Measurements from ENCODE around the gene NFIC.

NFIC gene

DNA sequence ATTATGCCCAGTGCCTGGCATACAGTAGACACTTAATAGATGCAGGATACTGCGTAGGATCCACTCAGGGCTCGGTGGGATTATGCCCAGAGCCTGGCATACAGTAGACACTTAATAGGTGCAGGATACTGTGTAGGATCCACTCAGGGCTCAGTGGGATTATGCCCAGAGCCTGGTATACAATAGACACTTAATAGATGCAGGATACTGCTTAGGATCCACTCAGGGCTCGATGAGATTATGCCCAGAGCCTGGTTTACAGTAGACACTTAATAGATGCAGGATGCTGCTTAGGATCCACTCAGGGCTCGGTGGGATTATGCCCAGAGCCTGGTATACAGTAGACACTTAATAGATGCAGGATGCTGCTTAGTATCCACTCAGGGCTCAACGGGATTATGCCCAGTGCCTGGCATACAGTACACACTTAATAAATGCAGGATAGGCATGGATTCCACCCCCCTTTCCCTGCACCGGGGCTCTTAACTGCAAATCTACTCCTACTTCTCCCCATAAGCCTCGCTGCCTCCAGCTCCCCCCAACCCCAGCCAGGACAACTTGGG, 89.1 kb downstream of the NFIC start:
- DNase-seq, result no peak

DNA sequence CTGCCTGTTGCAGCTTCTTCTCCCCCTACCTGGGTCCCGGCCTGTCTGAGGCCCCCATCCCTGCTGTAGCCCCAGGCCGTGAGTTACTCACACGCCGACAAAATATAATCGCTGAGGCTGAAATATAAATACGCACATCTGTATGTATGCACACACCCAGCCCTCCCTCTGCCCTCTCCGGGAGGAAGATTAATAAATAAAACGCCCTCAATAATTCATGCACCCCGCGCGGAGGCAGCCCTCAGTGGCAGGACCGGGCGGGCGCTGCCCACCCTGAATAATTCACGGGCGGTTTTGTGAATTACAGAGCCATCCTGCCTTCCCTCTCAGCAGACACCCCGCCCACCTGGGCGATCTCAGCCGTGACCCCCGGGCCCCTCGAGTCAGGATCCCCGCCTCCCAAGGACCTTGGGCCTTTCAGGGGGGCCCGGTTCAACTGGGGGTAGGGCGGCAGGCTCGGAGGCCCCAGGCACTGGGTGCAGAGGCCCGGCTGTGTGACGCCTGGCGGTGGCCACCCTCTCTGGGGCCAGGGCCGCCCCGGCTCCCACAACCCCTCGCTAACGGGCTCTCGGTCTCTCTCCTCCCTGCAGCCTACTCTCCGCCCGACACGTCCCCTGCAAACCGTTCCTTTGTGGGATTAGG, 89.7 kb downstream of the NFIC start:
- no peak for DNase-seq

GRCh38 chr19:3456925-3457527, 90.6 kb downstream of the NFIC start:
- DNase-seq, result no peak

GRCh38 chr19:3457528-3458228, 91.3 kb downstream of the NFIC start:
- DNase-seq, result no peak

DNA sequence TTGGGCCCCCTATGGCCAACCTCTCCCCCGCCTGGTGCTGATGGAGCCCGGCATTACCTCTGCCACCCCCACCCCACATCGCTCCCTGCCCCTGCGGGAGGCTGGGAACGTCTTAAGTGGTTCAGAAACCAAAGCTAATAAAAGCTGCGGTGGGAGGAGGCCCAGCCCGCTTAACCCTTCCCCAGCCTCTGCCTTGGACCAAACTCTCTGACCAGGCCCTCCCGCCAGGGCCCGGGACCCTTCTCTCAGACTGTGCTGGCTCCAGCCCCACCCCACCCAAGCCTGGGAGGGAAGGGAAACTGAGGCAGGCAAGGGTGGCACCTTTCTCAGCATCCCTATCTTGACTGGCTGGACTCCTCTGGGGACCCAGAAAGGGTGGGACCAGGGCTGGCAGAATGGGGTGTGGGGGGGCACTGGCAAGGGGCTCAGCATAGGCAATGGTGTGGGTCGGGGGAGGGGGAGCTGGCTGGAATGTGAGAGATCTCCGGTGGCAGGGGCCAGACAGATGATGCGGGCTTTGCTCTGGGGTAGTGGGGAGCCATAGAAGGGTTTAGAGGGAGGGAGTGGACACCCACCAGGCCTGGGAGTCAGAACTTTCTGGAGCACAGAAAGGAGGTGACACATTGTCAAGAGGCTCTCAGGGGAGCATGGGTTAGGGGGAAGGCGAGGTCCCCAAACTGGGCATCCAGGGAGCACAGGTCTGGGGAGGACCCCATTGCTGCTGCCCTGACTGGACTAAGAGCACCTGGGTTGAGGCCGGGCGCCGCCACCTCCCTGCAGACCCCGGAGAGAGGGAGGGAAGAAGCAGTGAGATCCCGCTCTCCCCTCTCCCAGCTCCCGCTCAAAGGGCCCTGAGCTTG, 92.1 kb downstream of the NFIC start:
- DNase-seq, result no peak

DNA sequence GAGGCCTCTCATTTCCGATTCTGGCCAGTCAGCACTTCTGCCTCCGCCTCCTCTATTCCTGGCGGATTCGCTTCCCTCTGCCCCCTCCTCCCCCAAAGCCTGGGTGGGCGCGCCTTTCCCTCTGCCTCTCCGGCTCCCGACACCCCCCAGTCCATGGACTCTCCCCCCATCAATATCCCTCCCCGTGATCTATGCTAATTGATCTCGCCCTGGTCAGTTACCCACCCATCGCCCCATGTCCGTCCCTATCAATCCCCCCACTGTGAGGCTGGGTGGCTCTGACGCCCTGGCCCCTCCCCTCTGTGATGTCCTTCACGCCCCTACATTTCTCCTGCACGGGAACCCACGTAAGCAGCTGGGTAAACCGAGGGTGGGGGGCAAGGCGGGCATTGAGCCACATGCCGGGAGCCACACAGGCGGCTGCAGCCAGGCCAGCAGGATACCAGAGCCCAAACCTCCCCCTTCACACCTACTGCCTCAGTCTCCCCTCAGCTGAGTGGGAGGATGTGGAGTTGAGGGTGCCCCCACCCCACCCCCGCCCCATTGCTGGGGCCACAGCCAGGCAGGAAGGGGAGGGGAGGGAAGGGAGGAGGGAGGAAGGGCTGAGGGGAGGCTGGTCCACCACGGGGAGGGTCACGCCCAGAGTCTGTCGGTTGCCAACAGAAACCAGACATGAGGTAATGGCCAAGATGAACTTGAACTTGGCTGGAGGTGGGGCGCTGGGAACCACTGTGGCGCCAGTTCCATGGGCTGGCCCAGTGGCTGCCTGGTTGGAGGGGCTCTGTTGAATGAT, 92.9 kb downstream of the NFIC start:
- DNase-seq, result no peak

- DNase-seq, result no peak
These were observed 93.7 kb downstream of the NFIC start for GRCh38 chr19:3459965-3460582.

DNA sequence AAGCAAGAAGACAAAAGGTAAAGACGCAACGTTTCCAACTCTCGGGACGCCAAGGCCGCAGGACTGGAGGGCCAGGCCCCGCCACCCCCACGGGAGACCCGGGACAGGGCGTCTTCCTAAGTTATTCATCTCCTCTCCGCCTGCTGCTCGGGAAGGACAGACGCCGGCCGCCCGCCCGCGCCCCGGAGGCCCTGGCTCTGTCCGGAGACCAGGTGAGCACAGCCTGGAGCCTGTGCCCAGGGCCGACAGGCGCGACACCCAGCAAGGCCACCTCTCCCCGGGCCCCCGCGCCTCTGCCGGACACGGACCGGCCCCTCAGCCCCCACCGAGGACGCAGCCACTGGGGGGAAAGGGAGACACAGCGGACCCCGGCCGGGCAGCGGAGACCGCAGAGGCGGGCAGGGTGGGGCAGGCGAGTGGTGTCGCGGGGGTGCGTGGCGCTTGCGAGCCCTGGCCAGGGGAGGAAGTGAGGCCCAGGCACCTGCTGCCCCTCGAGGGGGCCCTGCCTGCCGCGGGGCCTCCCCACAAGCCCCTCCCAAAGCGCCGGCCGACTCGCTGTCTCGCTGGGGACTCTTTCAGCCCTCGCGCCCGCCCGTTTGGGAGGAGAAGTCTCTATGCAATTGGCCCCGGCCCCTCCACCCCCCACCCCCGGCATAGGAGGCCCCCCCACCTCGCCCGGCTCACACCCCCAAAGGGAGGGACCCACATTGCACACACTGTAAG, 96.8 kb downstream of the NFIC start:
- no peak for DNase-seq

- DNase-seq, result no peak
These were observed 97.6 kb downstream of the NFIC start for GRCh38 chr19:3463714-3464586.

DNA sequence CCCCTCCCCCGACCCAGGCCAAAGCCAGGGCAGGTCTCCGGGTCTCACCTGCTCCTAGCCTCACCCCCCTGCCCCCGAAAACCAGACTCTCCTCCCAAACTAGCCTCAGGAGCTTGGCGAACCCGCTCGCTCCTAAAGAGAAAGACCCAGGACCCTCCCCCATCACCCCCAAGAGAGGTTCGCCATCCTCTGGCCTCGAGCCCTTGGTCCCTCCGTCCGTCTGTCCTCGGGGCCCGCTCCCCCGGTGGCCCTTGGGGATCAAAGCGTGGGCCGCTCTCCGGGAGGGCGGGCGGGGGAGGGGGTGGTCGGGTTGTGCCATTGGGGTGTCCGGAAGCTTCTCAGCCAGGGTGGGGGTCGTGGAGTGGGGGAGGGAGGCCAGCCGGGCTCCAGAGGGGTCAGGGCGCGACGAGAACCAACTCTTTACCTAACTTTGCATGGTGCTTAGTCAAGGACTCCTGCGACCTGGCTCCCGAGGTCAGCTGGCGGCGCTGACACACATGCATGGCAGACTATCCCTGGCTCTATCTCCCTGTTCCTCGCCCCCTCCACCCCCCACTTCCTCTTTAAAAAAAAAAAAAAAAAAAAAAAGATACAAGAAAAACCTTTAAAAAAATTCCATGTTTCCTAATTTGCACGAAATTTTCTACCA, 98.3 kb downstream of the NFIC start:
- no peak for DNase-seq

- DNase-seq, result no peak
These were observed 99.2 kb downstream of the NFIC start for GRCh38 chr19:3465552-3465951.

DNA sequence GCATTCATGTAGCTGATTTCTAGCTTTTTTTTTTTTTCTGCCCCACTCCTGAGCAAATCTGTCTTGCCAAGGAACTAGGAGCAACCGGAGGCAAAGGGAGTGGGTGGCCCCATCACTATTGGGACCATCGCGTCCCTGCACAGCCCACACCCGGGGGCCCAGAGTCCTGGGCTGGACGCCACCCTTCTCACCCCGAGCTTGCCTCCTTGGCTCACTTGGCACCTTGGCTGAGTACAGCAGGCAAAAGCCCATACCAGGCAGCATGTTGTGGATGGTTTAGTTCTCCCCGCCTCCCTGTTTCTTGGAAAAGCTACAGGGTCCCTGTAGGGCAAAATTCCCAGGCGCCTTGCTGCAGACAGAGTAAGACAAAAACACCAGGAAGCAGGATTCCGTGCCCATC, 100.3 kb downstream of the NFIC start:
- no peak for DNase-seq

DNA sequence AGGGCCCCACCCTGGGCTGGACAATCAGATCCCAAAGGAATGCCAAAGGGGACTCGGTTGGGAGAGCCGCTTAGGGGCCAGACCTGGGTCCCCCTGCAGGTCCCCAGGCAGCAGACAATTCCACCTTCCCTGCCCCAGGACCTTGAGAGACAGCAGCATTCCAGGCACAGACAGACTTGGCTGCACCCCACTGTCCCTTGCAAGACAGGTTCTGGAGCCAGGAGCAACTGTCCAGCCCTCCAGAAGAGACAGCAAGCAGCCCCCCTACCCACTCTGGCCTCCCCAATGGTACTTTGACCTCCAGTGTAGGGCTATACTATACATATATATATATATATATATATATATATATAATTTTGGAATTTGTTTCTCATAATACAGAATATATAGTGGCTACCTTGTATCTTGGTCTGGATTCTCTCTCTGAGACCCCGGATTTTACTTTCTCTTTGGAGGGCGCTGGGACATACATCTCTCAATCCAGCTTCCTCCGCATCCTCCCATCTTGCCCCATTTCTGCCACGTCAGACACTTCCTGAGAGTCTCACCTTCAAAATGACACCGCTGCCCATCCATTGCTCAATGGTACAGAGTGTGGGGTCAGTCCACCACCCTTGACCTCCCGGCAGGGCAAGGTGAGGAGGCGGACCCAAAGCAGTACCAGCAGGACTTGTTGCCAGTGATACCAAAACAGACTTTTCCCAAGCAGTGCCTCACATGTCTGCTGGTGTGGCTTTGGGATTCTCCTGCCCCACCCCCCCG, 101.2 kb downstream of the NFIC start:
- no peak for DNase-seq

GRCh38 chr19:3468211-3468610, 101.8 kb downstream of the NFIC start:
- no peak for DNase-seq

DNA sequence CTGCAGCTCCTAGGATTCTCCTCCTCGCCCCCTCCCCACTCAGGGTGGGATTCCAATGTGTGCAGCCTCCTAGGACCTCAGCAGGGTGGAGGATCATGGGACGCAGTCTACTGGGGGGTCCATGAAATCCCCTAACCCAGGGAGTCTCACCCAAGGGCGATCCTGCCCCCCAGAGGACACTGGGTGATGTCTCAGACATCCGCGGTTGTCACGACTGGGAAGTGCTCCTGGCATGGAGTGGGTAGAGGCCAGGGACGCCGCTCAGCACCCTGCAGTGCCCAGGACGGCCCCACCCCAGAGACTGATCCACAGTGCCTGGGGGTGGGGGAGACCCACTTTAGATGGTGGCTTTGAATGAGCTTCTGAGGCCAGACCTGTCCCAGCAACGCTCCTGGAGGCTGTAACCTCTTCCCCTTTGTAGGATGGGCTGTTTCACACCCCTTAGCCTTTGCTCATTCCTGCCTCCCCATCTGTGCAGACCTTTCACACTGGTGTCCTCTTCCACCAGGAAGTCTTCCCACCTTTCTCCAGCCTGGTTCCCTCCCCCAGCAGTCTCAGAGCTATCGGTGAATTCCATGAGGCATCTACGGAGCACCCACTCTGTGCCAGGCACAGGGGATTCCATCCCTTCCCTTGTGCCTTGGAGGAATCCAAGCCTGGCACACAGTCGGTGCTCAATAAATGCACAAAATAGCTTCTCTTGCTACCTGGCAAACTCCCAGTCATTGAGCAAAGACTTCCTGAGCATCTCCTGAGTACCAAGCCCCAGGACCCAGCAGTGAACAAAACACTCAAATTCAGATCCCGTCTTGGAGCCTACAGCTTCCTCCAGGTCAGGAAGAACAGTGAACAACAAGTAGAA, 103.5 kb downstream of the NFIC start:
- no peak for DNase-seq

- no peak for DNase-seq
These were observed 104.2 kb downstream of the NFIC start for GRCh38 chr19:3470500-3471128.

DNA sequence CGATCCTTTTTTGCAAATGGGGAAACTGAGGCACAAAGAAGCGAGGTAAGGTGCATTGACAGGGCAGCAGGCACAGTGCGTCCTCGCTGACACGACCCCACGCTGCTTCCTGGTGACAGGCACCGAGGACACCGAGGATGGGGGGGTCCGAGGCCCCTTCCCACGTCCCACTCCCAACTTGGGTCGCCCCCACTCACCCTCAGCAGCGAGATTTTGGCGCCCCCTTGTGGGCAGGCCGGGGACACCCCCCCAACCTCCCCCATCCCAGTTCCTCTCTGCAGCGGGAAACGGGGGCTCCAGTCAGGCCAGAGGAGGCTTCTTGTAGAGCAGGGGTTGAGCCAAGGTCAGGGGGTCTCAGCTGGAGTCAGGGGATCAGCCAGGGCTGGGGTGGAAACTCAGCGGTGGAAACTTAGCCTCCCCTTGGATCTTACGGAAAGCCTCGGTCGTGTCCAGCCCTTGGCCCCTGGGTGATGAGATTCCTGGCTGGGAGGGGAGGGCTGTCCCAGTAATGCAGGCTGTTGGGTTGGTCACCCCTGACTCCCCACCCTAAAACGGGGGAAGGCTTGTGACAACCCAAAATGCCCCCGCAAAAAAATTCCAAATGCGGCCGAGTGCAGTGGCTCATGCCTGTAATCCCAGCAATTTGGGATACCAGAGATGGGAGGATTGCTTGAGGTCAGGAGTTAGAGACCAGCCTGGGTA, 105.7 kb downstream of the NFIC start:
- no peak for DNase-seq

All from NCI-H2081 (cell line).